ENCODE measurements around the gene ASTN2. TPM values are rescaled to one million over a fixed set of nuclear protein-coding genes. Genes with fewer than 3 reads are reported as not detected.

Gene ASTN2
- total and polyA plus RNA-seq, 10 donors = 0.87 to 6.1 (median 3.7) TPM

- Histone ChIP-seq H3K27me3 (replicated peaks in 1 of 7) (no peaks in the 10 kb centered on the region), H3K36me3 (no peaks in the 10 kb centered on the region), H3K4me1 (no peaks in the 10 kb centered on the region), H3K9me3 (no peaks in the 10 kb centered on the region), H3K27ac (no peak overlapping the region), H3K4me3 (no peak overlapping the region)
- WGBS, 5 donors = 60 to 86% (median 75%) methylated on average over 1 of the region's 1 CpG
- TF ChIP-seq, protein P1, sequence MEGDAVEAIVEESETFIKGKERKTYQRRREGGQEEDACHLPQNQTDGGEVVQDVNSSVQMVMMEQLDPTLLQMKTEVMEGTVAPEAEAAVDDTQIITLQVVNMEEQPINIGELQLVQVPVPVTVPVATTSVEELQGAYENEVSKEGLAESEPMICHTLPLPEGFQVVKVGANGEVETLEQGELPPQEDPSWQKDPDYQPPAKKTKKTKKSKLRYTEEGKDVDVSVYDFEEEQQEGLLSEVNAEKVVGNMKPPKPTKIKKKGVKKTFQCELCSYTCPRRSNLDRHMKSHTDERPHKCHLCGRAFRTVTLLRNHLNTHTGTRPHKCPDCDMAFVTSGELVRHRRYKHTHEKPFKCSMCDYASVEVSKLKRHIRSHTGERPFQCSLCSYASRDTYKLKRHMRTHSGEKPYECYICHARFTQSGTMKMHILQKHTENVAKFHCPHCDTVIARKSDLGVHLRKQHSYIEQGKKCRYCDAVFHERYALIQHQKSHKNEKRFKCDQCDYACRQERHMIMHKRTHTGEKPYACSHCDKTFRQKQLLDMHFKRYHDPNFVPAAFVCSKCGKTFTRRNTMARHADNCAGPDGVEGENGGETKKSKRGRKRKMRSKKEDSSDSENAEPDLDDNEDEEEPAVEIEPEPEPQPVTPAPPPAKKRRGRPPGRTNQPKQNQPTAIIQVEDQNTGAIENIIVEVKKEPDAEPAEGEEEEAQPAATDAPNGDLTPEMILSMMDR (IDR thresholded peaks at IDR 0.05 in 8 of 11, conservative IDR thresholded peaks at IDR 0.05 in 3 of 11) = no peak
- TF ChIP-seq POLR2A (IDR thresholded peaks at IDR 0.05) = no peak
- TF ChIP-seq POLR2AphosphoS5 (IDR thresholded peaks at IDR 0.05) = no peak
- intact Hi-C loops (cut with DNase I; ENCODE audit: low total_unique reads) = no loop called here
- DNase-seq = no peak
These were observed 623.5 kb downstream of the ASTN2 start for GRCh38 chr9:116791326-116791725.

- Histone ChIP-seq H3K4me3 (no peak overlapping the region), H3K4me1 (no peaks in the 10 kb centered on the region), H3K36me3 (no peaks in the 10 kb centered on the region), H3K27ac (no peak overlapping the region), H3K9me3 (no peaks in the 10 kb centered on the region), H3K27me3 (replicated peaks in 1 of 7) (no peaks in the 10 kb centered on the region)
- no peak for DNase-seq
- WGBS, 5 donors = 28 to 36% (median 34%) methylated on average over 3 of the region's 3 CpGs
- intact Hi-C loops (cut with DNase I; ENCODE audit: low total_unique reads) = no loop called here
- no peak for TF ChIP-seq POLR2A (IDR thresholded peaks at IDR 0.05)
- no peak for TF ChIP-seq POLR2AphosphoS5 (IDR thresholded peaks at IDR 0.05)
- TF ChIP-seq, protein P1 (IDR thresholded peaks at IDR 0.05 in 8 of 11, conservative IDR thresholded peaks at IDR 0.05 in 3 of 11) = no peak
These were observed 625.8 kb downstream of the ASTN2 start for GRCh38 chr9:116789081-116789480.

DNA sequence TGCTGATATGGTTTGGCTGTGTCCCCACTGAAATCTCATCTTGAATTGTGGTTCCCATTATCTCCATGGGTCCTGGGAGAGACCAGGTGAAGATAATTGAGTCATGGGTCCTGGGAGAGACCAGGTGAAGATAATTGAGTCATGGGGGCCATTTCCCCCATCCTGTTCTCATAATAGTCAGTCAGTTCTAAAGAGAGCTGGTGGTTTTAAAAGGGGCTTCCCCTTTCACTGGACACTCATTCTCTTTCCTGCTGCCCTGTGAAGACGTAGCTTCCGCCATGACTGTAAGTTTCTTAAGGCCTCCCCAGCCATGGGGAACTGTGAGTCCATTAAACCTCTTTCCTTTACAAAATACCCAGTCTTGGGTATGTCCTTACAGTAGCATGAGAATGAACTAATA, 628.1 kb downstream of the ASTN2 start:
- H3K4me1 ChIP-seq = no peaks in the 10 kb centered on the region
- H3K4me3 ChIP-seq = no peak overlapping the region
- no peak overlapping the region for H3K27ac ChIP-seq
- TF ChIP-seq POLR2A (IDR thresholded peaks at IDR 0.05) (no peak), POLR2AphosphoS5 (IDR thresholded peaks at IDR 0.05) (no peak)
- TF ChIP-seq, protein P1 (IDR thresholded peaks at IDR 0.05 in 8 of 11, conservative IDR thresholded peaks at IDR 0.05 in 3 of 11) = no peak
- DNase-seq = no peak
- intact Hi-C loops (cut with DNase I; ENCODE audit: low total_unique reads) = no loop called here
- H3K9me3 ChIP-seq = no peaks in the 10 kb centered on the region
- peaks cover 0 to 4% (median 0%) of the 10 kb centered on the region in 7 donors for H3K27me3 ChIP-seq (replicated peaks in 1 of 7)
- no peaks in the 10 kb centered on the region for H3K36me3 ChIP-seq
- 84 to 93% (median 88%) methylated on average over 2 of the region's 2 CpGs for WGBS, 5 donors

DNA sequence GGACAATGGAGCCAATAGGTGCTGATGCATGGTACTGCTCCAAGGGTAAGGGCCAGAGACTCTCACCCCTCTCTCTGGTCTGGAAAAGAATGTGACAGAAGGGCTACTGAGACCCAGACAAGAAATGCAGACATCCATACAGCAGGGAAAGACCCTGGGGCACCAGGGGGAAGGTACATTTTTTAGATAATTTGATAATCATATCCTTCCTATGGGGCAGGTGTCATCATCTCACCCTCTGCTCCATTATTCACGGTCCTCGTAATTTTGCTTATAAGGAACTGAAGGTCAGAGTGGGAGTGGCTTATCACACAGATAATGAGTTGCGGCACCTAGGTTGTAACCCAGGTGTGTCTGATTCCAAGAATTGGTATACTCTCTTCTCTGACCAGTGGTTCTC, 637.7 kb downstream of the ASTN2 start:
- no peak for DNase-seq
- TF ChIP-seq, protein P1 (IDR thresholded peaks at IDR 0.05 in 8 of 11, conservative IDR thresholded peaks at IDR 0.05 in 3 of 11) = no peak
- TF ChIP-seq POLR2AphosphoS5 (IDR thresholded peaks at IDR 0.05) (no peak), POLR2A (IDR thresholded peaks at IDR 0.05) (no peak)
- 90 to 98% (median 91%) methylated on average over 3 of the region's 3 CpGs for WGBS, 5 donors
- no peaks in the 10 kb centered on the region for H3K4me1 ChIP-seq
- intact Hi-C loops (cut with DNase I; ENCODE audit: low total_unique reads) = no loop called here
- H3K9me3 ChIP-seq = peaks cover 0 to 15% (median 0%) of the 10 kb centered on the region in 8 donors
- H3K27me3 ChIP-seq (replicated peaks in 1 of 7) = peaks cover 0 to 6% (median 0%) of the 10 kb centered on the region in 7 donors
- H3K36me3 ChIP-seq = no peaks in the 10 kb centered on the region
- H3K4me3 ChIP-seq = no peak overlapping the region
- H3K27ac ChIP-seq = no peak overlapping the region

Measured in spleen (tissue), 11 donors.